WERI-Rb-1 (cell line): ENCODE measurements around the gene XRCC1.
"Not testable (repeated sequence)": the region's sequence is repeated elsewhere in the genome, so short reads cannot be mapped to it uniquely, and the experiment has no call there.

ENCODE experiments used
- DNase-seq: peaks from one replicate; pipeline ENCODE4 v3.0.0-alpha.2; 2020
- H3K27ac ChIP-seq: fragments of 250-450 bp; sonication (Bioruptor Pico); 2 replicates; pipeline ENCODE4 v1.5.1; 2020; ENCODE audit warnings: mild to moderate bottlenecking, moderate library complexity
- H3K27me3 ChIP-seq: fragments of 250-450 bp; sonication (Bioruptor Pico); 2 replicates; pipeline ENCODE4 v1.5.1; 2021; ENCODE audit warnings: mild to moderate bottlenecking, low read depth, moderate library complexity; ENCODE audit not compliant: insufficient read depth, severe bottlenecking
- H3K36me3 ChIP-seq: fragments of 250-450 bp; sonication (Bioruptor Pico); 2 replicates; pipeline ENCODE4 v1.5.1; 2020; ENCODE audit warnings: mild to moderate bottlenecking, moderate library complexity
- H3K4me3 ChIP-seq: 2 replicates; pipeline ENCODE4 v1.5.1; 2011; ENCODE audit warnings: low read depth, mild to moderate bottlenecking, control low read depth, low read length
- H3K9me3 ChIP-seq: fragments of 250-450 bp; sonication (Bioruptor Pico); 2 replicates; pipeline ENCODE4 v1.5.1; 2021; ENCODE audit warnings: mild to moderate bottlenecking, moderate library complexity; ENCODE audit not compliant: severe bottlenecking
- TF ChIP-seq, protein P1 (sequence below): IDR thresholded peaks from 2 replicates; pipeline ENCODE4 v1.5.1; 2011; ENCODE audit warnings: low read depth, mild to moderate bottlenecking, control low read depth, inconsistent platforms, low read length

The XRCC1 gene

DNA sequence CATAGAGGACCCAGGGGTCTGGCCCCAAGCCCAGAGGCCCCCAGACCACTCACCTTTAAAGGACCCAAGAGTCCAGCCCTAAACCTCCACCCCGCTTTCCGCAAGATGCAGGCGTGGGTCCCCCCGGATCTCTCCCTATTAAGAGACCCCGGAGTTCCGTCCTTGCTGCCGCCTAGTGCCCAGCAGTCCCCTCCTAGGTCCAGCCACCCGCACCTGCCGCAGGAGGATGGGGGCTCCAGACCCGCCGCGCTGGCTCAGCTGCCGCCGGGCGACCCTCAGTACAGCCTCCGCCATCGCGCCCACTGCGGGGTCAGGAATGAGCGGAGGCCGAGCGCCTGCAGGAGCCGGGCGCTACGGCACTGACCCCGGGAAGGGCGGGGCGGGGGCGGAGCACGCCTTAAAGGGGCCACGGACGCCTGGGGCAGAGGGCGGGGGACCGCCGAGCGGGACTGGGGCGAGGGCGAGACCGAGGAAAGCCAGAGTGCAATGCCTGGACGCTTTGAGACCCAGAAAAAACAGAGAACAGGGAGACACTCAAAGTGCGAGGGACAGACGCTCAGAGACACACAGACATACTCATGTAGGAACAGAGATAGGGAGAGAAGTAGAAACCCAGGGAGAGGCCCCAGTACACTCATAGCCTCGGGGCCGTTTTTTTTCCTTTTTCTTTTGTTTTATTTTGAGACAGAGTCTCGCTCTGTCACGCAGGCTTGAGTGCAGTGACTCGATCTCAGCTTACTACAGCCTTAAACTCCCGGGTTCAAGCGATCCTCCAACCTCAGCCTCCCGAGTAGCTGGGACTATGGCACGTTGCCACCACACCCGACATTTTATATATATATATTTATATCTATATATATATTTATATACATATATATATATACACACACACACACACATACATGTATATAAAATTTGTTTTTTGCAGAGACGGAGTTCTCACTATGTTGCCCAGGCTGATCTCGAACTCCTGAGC, 48.2 kb downstream of the XRCC1 start, which contains the start of gene ETHE1:
Gene ETHE1 (minus strand): TSS at position 318 of the 976 bp plus-strand sequence. CDS start 24 bp downstream, at position 294.
- Histone ChIP-seq H3K36me3 (no peaks in the 10 kb centered on the region), H3K9me3 (no peaks in the 10 kb centered on the region), H3K4me3 (peak within 1 kb of the TSS; percentile 81), H3K27ac (peak within 1 kb of the TSS; percentile 59), H3K27me3 (no peaks in the 10 kb centered on the region)
- peak; percentile 84 for DNase-seq
- TF ChIP-seq, protein P1, sequence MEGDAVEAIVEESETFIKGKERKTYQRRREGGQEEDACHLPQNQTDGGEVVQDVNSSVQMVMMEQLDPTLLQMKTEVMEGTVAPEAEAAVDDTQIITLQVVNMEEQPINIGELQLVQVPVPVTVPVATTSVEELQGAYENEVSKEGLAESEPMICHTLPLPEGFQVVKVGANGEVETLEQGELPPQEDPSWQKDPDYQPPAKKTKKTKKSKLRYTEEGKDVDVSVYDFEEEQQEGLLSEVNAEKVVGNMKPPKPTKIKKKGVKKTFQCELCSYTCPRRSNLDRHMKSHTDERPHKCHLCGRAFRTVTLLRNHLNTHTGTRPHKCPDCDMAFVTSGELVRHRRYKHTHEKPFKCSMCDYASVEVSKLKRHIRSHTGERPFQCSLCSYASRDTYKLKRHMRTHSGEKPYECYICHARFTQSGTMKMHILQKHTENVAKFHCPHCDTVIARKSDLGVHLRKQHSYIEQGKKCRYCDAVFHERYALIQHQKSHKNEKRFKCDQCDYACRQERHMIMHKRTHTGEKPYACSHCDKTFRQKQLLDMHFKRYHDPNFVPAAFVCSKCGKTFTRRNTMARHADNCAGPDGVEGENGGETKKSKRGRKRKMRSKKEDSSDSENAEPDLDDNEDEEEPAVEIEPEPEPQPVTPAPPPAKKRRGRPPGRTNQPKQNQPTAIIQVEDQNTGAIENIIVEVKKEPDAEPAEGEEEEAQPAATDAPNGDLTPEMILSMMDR = no peak

DNA sequence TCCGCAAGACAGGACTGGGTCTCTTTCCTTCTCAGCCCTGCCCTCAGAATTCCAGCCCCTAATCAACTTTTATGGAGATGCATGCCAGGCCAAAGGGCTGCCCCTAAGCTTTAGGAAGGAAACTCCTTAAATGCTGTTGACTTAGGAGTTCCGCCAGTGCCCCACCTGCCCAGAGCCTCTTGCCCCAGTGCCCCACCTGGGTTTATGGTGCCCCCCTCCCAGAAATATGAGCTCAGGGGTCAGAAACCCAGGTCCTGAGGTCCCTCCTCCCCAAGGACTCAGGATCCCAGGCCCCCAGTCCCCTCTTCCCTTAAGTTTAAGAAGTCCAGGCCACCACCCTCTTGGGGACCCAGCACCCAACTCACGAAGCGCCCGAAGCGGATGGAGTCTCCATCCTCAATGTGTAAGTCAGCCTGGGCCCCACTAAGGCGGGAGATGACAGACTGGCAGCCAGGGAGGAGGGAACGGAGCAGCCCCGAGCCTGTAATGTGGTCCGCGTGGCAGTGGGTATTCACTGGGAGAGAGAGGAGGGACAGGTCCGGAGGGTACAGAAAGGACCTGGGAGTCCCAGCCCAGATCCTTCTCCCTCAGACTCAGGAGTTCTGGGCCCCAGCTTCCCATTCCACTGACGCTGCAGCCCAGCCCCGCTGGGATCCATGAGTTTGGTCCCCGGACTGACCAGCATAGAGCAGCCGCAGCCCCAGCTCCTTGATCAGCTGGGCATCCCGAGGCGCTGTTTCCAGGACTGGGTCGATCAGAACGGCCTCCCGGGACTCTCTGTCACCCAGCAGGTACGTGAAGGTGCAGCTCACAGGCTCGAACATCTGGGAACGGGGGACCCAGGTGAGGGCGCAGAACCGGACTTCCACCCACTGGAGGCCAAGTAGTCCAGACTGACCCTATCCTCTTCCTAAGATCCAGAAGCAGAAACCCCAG, 49.2 kb downstream of the XRCC1 start:
- Histone ChIP-seq H3K4me3 (peak overlapping the region; percentile 81), H3K27ac (peak overlapping the region; percentile 59; the same call in 1 of the 2 replicates), H3K9me3 (no peaks in the 10 kb centered on the region), H3K27me3 (no peaks in the 10 kb centered on the region), H3K36me3 (no peaks in the 10 kb centered on the region)
- no peak for DNase-seq
- TF ChIP-seq, protein P1 = no peak

- TF ChIP-seq, protein P1 = no peak
- DNase-seq = no peak
- Histone ChIP-seq H3K9me3 (no peaks in the 10 kb centered on the region), H3K27ac (no peak overlapping the region), H3K4me3 (no peak overlapping the region), H3K36me3 (no peaks in the 10 kb centered on the region), H3K27me3 (no peaks in the 10 kb centered on the region)
Measured at GRCh38 chr19:43524922-43525835, 50.1 kb downstream of the XRCC1 start.

DNA sequence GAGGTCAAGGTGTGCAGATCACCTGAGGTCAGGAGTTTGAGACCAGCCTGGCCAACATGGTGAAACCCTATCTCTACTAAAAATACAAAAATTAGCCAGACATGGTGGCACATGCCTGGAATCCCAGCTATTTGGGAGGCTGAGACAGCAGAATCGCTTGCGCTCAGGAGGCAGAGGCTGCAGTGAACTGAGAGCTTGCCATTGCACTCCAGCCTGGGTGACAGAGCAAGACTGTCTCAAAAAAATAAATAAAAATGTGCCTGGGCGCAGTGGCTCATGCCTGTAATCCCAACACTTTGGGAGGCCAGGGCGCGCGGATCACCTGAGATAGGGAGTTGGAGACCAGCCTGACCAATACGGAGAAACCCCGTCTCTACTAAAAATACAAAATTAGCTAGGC, 51.6 kb downstream of the XRCC1 start:
- not testable (repeated sequence) for DNase-seq, H3K27ac ChIP-seq, H3K9me3 ChIP-seq, H3K36me3 ChIP-seq, H3K4me3 ChIP-seq, H3K27me3 ChIP-seq

GRCh38 chr19:43522929-43523328, 52.4 kb downstream of the XRCC1 start:
- no peak for DNase-seq
- TF ChIP-seq, protein P1 = no peak
- H3K27ac ChIP-seq = no peak overlapping the region
- no peaks in the 10 kb centered on the region for H3K9me3 ChIP-seq
- no peaks in the 10 kb centered on the region for H3K27me3 ChIP-seq
- no peak overlapping the region for H3K4me3 ChIP-seq
- H3K36me3 ChIP-seq = no peaks in the 10 kb centered on the region
